HG03045 (cell line): Measurements from ENCODE around the gene CST8.
"Not testable (repeated sequence)": the region's sequence is repeated elsewhere in the genome, so short reads cannot be mapped to it uniquely, and the experiment has no call there.

Experiments
- ATAC-seq: cut with Tn5 transposase; IDR thresholded peaks from one replicate; pipeline ENCODE4 v1.9.1; 2021; ENCODE audit warnings: mild to moderate bottlenecking, moderate library complexity; ENCODE audit not compliant: unreplicated experiment

The CST8 gene, protein sequence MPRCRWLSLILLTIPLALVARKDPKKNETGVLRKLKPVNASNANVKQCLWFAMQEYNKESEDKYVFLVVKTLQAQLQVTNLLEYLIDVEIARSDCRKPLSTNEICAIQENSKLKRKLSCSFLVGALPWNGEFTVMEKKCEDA

DNA sequence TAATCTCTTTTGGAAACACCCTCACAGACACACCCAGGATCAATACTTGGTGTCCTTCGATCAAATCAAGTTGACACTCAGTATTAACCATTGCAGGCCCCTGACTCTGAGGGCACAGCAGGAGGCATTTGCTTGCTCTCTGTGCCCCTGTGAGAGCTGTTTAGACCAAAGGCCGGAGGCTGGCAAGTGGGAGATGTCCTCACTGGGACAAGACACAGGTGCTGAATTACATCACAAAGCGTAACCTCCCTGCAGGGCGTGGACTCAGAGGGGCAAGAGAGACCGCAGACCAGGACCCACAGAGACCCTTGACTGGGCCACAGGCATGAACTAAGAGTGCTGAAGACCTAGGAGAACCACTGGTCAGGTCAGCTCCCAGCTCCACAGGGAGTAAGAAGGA lies at the start of gene CST8:
CST8 (plus strand) TSS at position 301 of the 400 bp plus-strand sequence. CDS start 551 bp downstream, outside the sequence.
- no peak for ATAC-seq

- ATAC-seq, result peak; percentile 58
Measured at GRCh38 chr20:23441850-23442313, 49.0 kb upstream of the CST8 start.

DNA sequence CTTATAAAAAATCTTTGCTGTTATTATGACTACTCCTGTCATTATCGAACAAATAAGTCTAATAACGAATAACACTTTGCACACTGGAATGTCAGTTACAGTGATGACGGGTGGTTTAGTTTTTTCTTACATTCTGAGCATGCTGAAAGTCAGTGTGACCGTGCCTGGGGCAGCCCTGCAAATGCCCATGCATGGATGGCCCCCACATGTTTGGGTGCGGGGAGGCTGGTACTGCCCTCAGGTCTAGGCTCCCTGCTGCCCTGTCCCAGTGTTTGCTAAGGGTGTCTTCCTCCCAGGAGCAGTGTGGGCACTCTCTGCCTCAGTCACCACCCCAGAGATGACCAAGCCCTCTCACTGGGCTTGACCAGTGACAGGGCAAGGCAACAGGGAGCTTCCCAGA lies 48.5 kb upstream of the CST8 start:
- no peak for ATAC-seq

DNA sequence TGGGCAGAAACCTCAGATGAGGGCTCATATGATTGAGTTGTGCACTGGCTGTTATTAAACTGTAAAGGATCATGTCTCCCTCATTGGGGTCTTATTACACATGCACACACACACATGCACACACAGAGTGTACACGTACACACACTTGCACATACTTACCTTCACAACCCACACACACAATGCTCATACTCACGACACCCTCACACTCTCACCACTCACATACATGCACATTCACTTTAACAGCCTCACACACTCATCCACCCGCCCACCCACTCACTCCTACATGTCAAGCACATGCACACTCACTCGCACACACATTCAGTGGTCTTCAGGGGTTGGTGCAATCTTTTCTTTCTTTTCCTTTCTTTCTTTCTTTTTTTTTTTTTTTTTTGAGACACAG lies 46.1 kb upstream of the CST8 start:
- ATAC-seq, result no peak

DNA sequence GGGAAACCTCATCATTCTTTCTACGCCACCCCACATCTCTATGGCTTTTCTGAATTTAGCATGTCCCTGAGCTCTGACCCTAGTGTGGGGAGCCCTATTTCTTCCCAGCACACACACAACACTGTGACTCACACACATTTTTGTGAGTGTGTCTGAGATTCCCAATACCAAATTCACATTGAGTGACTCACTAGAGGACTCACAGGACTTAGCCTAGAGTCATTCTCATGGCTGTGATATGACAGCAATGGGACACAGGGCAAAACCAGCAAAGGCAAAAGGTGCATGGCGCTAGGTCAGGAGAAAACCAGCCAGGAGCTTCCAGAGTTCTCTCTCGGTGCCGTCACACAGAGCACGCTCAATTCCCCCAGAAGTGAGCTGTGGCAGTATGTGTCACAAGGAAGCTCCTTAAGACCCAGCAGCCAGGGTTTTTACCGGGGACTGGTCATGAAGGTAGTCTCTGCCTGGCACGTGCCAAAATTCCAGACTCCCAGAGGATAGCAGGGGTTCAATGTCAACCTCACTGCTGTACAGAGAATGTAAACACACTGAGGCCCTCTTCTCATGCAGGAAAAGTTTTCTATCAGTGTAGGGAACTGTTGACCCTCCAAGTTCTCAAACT lies 45.2 kb upstream of the CST8 start:
- no peak for ATAC-seq

GRCh38 chr20:23446505-23446904 lies 44.4 kb upstream of the CST8 start:
- ATAC-seq, result no peak

- no peak for ATAC-seq
Measured at GRCh38 chr20:23448167-23448566, 42.8 kb upstream of the CST8 start.

- ATAC-seq, result no peak
Measured at GRCh38 chr20:23449421-23449820, 41.5 kb upstream of the CST8 start.

- no peak for ATAC-seq
Measured at GRCh38 chr20:23450877-23451276, 40.0 kb upstream of the CST8 start.

- no peak for ATAC-seq
Measured at GRCh38 chr20:23451956-23452487, 38.9 kb upstream of the CST8 start.

GRCh38 chr20:23452776-23453175 lies 38.1 kb upstream of the CST8 start, which contains the start of gene CST11:
Gene CST11 (minus strand): TSS chr20:23452876. CDS start chr20:23452811, 65 bp downstream.
- ATAC-seq, result no peak

DNA sequence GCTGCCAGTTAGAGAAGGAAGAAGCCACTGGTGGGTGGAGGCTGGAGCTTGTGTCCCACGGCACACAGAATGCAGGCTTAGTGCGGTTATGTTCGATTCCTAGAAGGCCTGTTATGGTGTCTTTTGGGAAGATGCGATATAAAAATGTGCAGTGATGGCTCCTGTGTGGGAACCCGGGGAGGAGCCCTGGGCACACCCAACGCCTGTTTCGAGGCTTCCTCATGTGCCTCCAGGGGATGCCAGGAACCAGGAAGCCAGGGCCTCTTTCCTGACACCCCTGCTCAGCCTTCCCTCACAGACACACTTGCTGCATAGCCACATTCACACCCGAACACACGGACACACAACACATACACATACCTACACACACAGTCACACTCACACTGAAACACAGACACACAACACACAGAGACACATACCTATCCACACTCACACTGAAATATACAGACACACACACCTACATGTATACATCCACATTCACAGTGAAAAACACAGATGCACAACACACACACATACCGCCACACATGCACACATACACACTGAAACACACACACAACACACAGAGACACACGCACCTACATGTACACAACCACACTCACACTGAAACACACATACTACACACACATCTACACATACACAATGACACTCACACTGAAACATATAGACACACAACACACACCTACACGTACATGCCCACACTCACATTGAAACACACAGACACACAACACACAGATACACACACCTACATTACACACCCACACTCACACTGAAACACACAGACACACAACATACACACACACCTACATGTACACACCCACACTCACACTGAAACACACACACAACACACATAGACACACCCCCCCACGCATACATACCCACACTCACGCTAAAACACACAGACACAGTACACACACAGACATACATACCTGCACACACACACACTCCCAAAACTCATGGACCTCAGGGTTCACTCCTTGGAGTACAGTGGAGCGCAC lies 37.1 kb upstream of the CST8 start:
- ATAC-seq, result no peak

DNA sequence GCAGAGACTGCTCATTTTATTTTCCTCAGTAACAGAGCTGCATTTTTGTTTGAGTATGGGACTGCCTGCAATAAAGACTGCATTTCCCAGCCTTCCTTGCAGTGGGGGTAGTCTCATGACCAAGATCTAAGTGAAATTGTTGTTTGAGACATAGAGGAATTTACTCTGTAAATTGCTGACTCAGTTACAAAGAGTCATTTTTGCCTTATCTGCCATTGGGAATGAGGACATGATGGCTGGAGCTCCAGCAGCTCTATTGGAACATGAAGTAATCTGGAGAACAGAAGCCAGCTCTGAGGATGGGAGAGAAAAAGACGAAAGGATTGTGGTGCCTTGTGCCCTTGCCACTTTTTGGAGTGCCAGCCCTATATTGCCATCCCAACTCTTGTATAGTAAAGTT lies 36.1 kb upstream of the CST8 start:
- ATAC-seq, result no peak

GRCh38 chr20:23455639-23456038 lies 35.3 kb upstream of the CST8 start:
- ATAC-seq, result no peak

- ATAC-seq, result no peak
Measured at GRCh38 chr20:23456409-23456808, 34.5 kb upstream of the CST8 start.

GRCh38 chr20:23456873-23457272 lies 34.0 kb upstream of the CST8 start:
- ATAC-seq, result no peak

DNA sequence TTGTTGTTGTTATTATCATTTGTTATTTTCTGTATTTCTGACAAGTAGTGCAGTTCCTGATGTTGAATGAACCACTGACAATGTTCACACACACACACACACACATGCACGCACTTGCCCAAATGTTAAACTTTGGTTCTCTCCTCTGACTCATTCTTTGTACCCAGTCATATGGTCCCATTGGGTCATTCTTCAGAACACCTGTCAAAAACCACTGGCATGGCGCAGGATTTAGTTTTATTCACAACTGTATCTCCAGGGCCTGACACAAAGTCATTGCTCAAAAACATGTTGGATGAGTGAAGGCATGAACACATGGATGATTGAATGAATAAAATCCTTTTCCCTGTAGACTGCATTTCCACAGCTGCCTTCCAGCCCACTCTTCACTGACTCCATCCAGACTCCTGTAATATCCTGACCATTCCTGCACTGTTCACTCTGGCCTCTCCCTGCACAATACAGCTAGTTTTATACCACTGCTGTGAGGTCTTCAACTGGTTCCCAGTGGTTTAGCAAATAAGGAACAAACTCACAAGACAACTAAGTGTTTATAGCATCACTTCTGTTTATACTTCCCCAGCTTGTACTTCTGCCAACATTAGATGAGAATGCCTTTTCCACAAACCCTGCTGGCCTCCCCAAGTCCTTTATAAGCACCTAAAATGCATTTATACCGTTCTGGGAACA lies 31.3 kb upstream of the CST8 start:
- no peak for ATAC-seq

DNA sequence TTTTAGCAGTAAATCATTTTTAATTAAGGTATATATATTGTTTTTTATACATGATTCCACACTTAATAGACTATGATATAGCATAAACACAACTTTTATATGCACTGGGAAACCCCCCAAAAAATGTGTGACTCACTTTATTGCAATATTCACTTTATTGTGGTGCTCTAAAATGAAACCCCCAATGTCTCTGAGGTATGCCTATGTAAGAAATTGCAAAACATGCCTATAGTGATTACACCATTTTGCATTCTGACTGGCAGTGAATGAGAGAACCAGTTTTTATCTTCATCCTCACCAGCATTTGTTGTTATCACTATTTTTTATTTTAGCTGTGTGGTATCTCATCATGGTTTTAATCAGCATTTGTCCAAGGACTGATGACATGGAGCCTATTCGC lies 29.7 kb upstream of the CST8 start:
- no peak for ATAC-seq

DNA sequence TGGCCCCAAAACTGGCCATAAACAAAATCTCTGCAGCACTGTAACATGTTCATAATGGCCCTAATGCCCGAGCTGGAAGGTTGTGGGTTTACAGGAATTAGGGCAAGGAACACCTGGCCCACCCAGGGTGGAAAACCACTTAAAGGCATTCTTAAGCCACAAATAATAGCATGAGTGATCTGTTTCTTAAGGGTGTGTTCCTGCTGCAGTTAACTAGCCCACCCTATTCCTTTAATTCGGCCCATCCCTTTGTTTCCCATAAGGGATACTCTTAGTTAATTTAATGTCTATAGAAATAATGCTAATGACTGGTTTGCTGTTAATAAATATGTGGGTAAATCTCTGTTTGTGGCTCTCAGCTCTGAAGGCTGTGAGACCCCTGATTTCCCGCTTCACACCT lies 24.0 kb upstream of the CST8 start:
- ATAC-seq, result not testable (repeated sequence)

DNA sequence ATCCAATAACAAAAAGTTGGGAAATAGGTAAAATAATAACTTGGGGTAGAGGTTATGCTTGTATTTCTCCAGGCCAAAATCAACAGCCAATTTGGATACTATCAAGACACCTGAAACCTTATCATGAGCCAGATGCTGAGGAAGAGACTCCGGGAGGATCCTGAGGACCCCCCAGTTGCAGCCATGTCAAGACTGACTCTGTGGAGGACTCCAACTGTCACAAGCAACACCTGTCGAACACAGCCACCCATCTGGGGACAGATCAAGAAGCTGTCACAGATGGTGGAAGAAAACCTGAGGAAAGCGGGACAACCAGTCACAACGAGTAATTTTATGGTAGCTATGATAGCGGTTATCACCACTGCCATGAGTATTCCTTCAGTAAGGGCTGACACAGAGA lies 18.6 kb upstream of the CST8 start:
- ATAC-seq, result not testable (repeated sequence)

DNA sequence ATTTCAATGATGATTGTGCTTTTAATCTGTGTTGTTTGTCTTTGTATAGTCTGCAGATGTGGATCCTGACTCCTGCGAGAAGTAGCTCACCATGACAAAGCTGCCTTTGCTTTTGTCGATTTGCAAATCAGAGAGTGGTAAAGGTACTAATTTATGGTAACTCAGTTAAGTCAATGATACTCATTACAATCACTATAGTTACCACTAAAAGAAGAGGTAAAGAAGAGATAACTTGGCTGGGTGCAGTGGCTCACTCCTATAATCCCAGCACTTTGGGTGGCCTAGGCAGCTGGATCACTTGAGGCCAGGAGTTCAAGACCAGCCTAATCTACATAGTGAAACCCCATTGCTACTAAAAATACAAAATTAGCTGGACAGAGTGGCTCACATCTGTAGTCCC lies 17.6 kb upstream of the CST8 start:
- ATAC-seq, result not testable (repeated sequence)
